Activated CD8-positive, alpha-beta T cell treated with anti-CD3 and anti-CD28 coated beads for 36 hours (primary cell): ENCODE results near the gene SUN1. TPM values are rescaled to one million over a fixed set of nuclear protein-coding genes. Genes with fewer than 3 reads are reported as not detected.
"Not testable (repeated sequence)": the region's sequence is repeated elsewhere in the genome, so short reads cannot be mapped to it uniquely, and the experiment has no call there.

Experiments used
- ATAC-seq: fragments of 200-7000 bp; cut with Tn5 transposase; one replicate; pipeline ENCODE4 v1.10.0; 2021; ENCODE audit warnings: mild to moderate bottlenecking, moderate library complexity
- CTCF ChIA-PET: fragments of 350-600 bp; sonication (Branson Sonifier 250); formaldehyde crosslinking; loops from one replicate; lab custom pipeline; 2021; ENCODE audit warnings: antibody characterized with exemption; lab: Charles Lee
- POLR2A ChIA-PET: fragments of 350-600 bp; sonication (Branson Sonifier 250); formaldehyde crosslinking; loops from one replicate; lab custom pipeline; 2021; ENCODE audit warnings: antibody characterized with exemption; lab: Charles Lee
- DNase-seq: peaks from one replicate; pipeline ENCODE4 v3.0.0-alpha.2; 2020
- H3K27ac Mint-ChIP-seq: one replicate; pipeline ENCODE4 v1.8.0; 2021; ENCODE audit warnings: mild to moderate bottlenecking, mixed read lengths
- H3K27me3 Mint-ChIP-seq: one replicate; pipeline ENCODE4 v1.8.0; 2021; ENCODE audit warnings: mixed read lengths
- H3K36me3 Mint-ChIP-seq: one replicate; pipeline ENCODE4 v1.8.0; 2021; ENCODE audit warnings: low read depth, mixed read lengths
- H3K4me1 Mint-ChIP-seq: one replicate; pipeline ENCODE4 v1.8.0; 2021; ENCODE audit warnings: low read depth, mixed read lengths
- H3K4me3 Mint-ChIP-seq: one replicate; pipeline ENCODE4 v1.8.0; 2021; ENCODE audit warnings: mild to moderate bottlenecking, moderate library complexity, mixed read lengths
- H3K9me3 Mint-ChIP-seq: one replicate; pipeline ENCODE4 v1.8.0; 2021; ENCODE audit warnings: mixed read lengths
- intact Hi-C: fragments of 100-400 bp; cut with micrococcal nuclease; formaldehyde crosslinking; loops from one replicate; pipeline ENCODE4 v1.10.0; 2022
- total RNA-seq, 2 experiments: library from RNA; stranded (reverse); gene quantifications; one replicate each; pipeline ENCODE4 v1.2.3, GENCODE V29; 2021
- TF ChIP-seq, protein P1 (sequence below): fragments of 200-600 bp; IDR thresholded peaks from one replicate; pipeline ENCODE4 v1.8.0; 2022; ENCODE audit warnings: antibody characterized with exemption, mild to moderate bottlenecking

The SUN1 gene
- total RNA-seq, 2 experiments from 2014 or later, result 71.3 to 71.6 TPM

DNA sequence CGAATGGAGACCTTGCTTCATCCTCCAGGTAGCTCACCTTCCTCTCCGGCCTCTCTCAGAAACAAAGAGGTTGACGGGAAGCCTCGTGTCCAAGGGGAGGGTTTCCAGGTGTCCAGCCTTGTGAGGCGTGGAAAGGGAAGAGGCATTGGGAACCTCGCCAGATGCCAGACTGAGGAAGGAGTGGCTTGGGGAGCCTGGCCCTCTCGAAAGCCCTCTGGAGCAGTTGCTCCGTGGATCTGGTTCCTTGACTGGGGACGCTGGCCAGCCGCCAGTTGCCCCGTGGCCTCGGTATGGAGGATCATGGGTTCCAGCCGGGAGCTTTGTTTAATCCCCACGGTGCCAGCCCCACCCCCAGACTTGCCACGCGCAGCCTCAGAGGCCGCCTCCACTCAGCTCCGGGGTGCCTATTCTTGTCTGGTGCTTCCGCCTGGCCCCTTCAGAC, 30.3 kb upstream of the SUN1 start:
- CTCF ChIA-PET, result interaction anchor here (1.2 kb wide), 1 partner anchor 71 kb away, joined by 3 read pairs; no protein-coding TSS in a partner anchor
- TF ChIP-seq, protein P1, sequence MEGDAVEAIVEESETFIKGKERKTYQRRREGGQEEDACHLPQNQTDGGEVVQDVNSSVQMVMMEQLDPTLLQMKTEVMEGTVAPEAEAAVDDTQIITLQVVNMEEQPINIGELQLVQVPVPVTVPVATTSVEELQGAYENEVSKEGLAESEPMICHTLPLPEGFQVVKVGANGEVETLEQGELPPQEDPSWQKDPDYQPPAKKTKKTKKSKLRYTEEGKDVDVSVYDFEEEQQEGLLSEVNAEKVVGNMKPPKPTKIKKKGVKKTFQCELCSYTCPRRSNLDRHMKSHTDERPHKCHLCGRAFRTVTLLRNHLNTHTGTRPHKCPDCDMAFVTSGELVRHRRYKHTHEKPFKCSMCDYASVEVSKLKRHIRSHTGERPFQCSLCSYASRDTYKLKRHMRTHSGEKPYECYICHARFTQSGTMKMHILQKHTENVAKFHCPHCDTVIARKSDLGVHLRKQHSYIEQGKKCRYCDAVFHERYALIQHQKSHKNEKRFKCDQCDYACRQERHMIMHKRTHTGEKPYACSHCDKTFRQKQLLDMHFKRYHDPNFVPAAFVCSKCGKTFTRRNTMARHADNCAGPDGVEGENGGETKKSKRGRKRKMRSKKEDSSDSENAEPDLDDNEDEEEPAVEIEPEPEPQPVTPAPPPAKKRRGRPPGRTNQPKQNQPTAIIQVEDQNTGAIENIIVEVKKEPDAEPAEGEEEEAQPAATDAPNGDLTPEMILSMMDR, result no peak
- POLR2A ChIA-PET, result interaction anchor here (0.9 kb wide), 1 partner anchor 16 kb away, joined by 4 read pairs; no protein-coding TSS in a partner anchor
- Mint-ChIP-seq H3K4me1 (no peaks in the 10 kb centered on the region), H3K27me3 (no peaks in the 10 kb centered on the region), H3K36me3 (no peaks in the 10 kb centered on the region), H3K4me3 (no peak overlapping the region), H3K27ac (no peak overlapping the region), H3K9me3 (no peaks in the 10 kb centered on the region)
- DNase-seq (no peak), ATAC-seq (no peak)
- intact Hi-C loops, result no loop called here

- CTCF ChIA-PET, result interaction anchor here (1.2 kb wide), 1 partner anchor 71 kb away, joined by 3 read pairs; no protein-coding TSS in a partner anchor
- no peaks in the 10 kb centered on the region for H3K4me1 Mint-ChIP-seq
- no peaks in the 10 kb centered on the region for H3K36me3 Mint-ChIP-seq
- H3K27me3 Mint-ChIP-seq, result no peaks in the 10 kb centered on the region
- no peak overlapping the region for H3K27ac Mint-ChIP-seq
- no peaks in the 10 kb centered on the region for H3K9me3 Mint-ChIP-seq
- intact Hi-C loops, result no loop called here
- TF ChIP-seq, protein P1, result no peak
- DNase-seq (no peak), ATAC-seq (no peak)
- no peak overlapping the region for H3K4me3 Mint-ChIP-seq
- POLR2A ChIA-PET, result interaction anchor here (0.9 kb wide), 1 partner anchor 16 kb away, joined by 4 read pairs; no protein-coding TSS in a partner anchor
Measured at GRCh38 chr7:802500-803242, 29.6 kb upstream of the SUN1 start.

DNA sequence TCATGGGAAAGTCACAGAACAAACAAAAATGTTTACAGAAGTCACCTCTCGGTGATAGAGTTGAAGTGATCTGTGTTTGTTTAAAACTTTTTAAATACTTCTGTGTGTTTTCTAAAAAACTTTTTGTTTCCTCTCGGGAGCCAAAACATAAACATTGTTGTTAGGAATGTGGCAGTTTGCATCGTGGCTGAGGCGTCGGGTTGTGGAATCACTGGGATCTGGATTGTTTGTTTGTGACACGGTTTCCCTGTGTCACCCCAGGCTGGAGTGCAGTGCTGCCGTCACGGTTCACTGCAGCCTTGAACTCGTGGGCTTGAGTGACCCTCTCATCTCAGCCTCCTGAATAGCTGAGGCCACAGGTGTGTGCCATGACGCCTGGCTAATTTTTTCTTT, 29.0 kb upstream of the SUN1 start:
- intact Hi-C loops, result no loop called here
- CTCF ChIA-PET, result no interaction called here
- DNase-seq, result no peak
- Mint-ChIP-seq H3K36me3 (no peaks in the 10 kb centered on the region), H3K4me3 (no peak overlapping the region), H3K9me3 (no peaks in the 10 kb centered on the region), H3K27me3 (no peaks in the 10 kb centered on the region), H3K4me1 (no peaks in the 10 kb centered on the region), H3K27ac (no peak overlapping the region)
- POLR2A ChIA-PET, result no interaction called here
- TF ChIP-seq, protein P1, result no peak
- ATAC-seq, result no peak

DNA sequence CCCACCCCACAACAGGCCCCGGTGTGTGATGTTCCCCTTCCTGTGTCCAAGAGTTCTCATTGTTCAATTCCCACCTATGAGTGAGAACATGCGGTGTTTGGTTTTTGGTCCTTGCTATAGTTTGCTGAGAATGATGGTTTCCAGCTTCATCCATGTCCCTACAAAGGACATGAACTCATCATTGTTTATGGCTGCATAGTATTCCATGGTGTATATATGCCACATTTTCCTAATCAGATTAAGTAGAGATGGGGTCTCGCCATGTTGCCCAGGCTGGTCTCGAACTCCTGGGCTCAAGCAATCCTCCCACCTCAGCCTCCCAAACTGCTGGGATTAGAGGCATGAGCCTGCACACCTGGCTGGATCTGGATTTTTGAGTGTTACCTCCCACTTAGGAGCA, 28.5 kb upstream of the SUN1 start:
- POLR2A ChIA-PET, H3K36me3 Mint-ChIP-seq, H3K4me1 Mint-ChIP-seq, intact Hi-C loops, DNase-seq, H3K4me3 Mint-ChIP-seq, H3K27me3 Mint-ChIP-seq, H3K9me3 Mint-ChIP-seq, ATAC-seq, CTCF ChIA-PET, H3K27ac Mint-ChIP-seq: not testable (repeated sequence)

- ChIA-PET POLR2A (no interaction called here), CTCF (no interaction called here)
- no peak for DNase-seq
- Mint-ChIP-seq H3K36me3 (no peaks in the 10 kb centered on the region), H3K9me3 (no peaks in the 10 kb centered on the region), H3K27ac (no peak overlapping the region), H3K27me3 (no peaks in the 10 kb centered on the region), H3K4me1 (no peaks in the 10 kb centered on the region), H3K4me3 (no peak overlapping the region)
- no peak for ATAC-seq
- TF ChIP-seq, protein P1, result no peak
- intact Hi-C loops, result no loop called here
Measured at GRCh38 chr7:805261-805660, 27.0 kb upstream of the SUN1 start.
